Osteoblast (primary cell): ENCODE data around the gene SHFL. TPM values are rescaled to one million over a fixed set of nuclear protein-coding genes. Genes with fewer than 3 reads are reported as not detected.

Experiments used
- DNase-seq: peaks from one replicate; pipeline ENCODE4 v3.0.0; 2011; ENCODE audit warnings: low spot score, mixed read lengths; ENCODE audit not compliant: insufficient read length; ENCODE audit errors: missing footprints
- H2AFZ ChIP-seq: 2 replicates; pipeline ENCODE4 v1.6.0; 2011; ENCODE audit warnings: mild to moderate bottlenecking, low read length
- H3K27ac ChIP-seq: 2 replicates; pipeline ENCODE4 v1.5.1; 2011; ENCODE audit warnings: mild to moderate bottlenecking, low read depth, low read length, moderate library complexity
- H3K27me3 ChIP-seq: 2 replicates; pipeline ENCODE4 v1.6.0; 2012; ENCODE audit warnings: mild to moderate bottlenecking, control low read depth, inconsistent platforms, low read length, moderate library complexity; ENCODE audit not compliant: insufficient read depth
- H3K36me3 ChIP-seq: 2 replicates; pipeline ENCODE4 v1.5.1; 2011; ENCODE audit warnings: mild to moderate bottlenecking, low read length, control low read depth, moderate library complexity; ENCODE audit not compliant: insufficient read depth
- H3K4me1 ChIP-seq: 2 replicates; pipeline ENCODE4 v1.5.1; 2011; ENCODE audit warnings: mild to moderate bottlenecking, low read length, control low read depth, moderate library complexity; ENCODE audit not compliant: insufficient read depth
- H3K4me2 ChIP-seq: 2 replicates; pipeline ENCODE4 v1.6.0; 2011; ENCODE audit warnings: mild to moderate bottlenecking, low read length; ENCODE audit not compliant: insufficient read depth
- H3K4me3 ChIP-seq: fragments of 200-600 bp; sonication (generic); 3 replicates; pipeline ENCODE4 v1.5.1; 2012; ENCODE audit warnings: mild to moderate bottlenecking, low read length, inconsistent platforms; ENCODE audit not compliant: insufficient read depth
- H3K79me2 ChIP-seq: 2 replicates; pipeline ENCODE4 v1.6.0; 2012; ENCODE audit warnings: mild to moderate bottlenecking, low read length, control low read depth, inconsistent platforms; ENCODE audit not compliant: insufficient read depth
- H3K9me3 ChIP-seq: 2 replicates; pipeline ENCODE4 v1.5.1; 2011; ENCODE audit warnings: low read depth, low read length, control low read depth
- H4K20me1 ChIP-seq: 2 replicates; pipeline ENCODE4 v1.6.0; 2012; ENCODE audit warnings: mild to moderate bottlenecking, low read length, control low read depth; ENCODE audit not compliant: insufficient read depth
- total RNA-seq: library from RNA; depleted of rRNA; stranded (reverse); fragments of >200 nt; gene quantifications from 2 replicates; pipeline ENCODE4 v1.2.3, GENCODE V29; 2012
- TF ChIP-seq, protein P1 (sequence below): IDR thresholded peaks from 2 replicates; pipeline ENCODE4 v1.5.1; 2011; ENCODE audit warnings: mild to moderate bottlenecking, low read depth, low read length, moderate library complexity; ENCODE audit errors: extremely low read depth

The SHFL gene
- total RNA-seq, 1 donor, result 22.4 TPM

DNA sequence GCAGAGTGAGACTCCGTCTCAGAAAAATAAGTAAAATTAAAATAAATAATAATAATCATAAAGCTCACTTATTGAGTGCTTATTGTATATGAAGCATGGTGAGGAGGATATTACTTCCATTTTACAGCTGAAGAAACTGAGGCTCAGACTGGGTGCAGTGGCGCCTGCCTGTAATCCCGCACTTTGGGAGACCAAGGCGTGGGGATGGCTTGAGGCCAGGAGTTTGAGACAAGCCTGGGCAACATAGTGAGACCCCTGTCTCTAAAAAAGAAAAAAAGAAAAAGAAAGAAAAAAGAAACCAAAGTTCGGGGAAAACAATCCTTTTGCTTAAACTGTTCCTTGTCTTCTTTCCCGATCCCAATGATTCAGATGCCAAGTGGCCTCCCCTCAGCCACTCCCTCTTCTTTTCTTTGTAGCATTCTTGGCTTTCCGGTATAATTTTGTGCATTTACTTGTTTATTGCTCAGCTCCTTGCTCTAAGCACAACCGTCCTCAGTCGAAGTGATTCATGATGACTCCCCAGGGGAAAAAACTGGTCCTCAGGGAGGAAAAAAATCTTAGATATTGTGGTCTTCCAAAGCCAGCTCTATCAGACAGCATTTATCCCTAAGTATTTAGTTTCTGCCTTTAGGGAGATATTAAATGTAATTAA lies 34.5 kb downstream of the SHFL start:
- Histone ChIP-seq H3K27ac (peak overlapping the region; percentile 56), H3K4me2 (peak overlapping the region; percentile 73), H3K9me3 (no peaks in the 10 kb centered on the region), H2AFZ (peak overlapping the region; percentile 7), H3K36me3 (peaks cover 29% of the 10 kb centered on the region), H3K4me1 (peaks cover 26% of the 10 kb centered on the region), H3K27me3 (no peaks in the 10 kb centered on the region), H4K20me1 (peaks cover 11% of the 10 kb centered on the region), H3K79me2 (peaks cover 27% of the 10 kb centered on the region), H3K4me3 (peak overlapping the region; percentile 47)
- peak; percentile 90 for DNase-seq
- TF ChIP-seq, protein P1, sequence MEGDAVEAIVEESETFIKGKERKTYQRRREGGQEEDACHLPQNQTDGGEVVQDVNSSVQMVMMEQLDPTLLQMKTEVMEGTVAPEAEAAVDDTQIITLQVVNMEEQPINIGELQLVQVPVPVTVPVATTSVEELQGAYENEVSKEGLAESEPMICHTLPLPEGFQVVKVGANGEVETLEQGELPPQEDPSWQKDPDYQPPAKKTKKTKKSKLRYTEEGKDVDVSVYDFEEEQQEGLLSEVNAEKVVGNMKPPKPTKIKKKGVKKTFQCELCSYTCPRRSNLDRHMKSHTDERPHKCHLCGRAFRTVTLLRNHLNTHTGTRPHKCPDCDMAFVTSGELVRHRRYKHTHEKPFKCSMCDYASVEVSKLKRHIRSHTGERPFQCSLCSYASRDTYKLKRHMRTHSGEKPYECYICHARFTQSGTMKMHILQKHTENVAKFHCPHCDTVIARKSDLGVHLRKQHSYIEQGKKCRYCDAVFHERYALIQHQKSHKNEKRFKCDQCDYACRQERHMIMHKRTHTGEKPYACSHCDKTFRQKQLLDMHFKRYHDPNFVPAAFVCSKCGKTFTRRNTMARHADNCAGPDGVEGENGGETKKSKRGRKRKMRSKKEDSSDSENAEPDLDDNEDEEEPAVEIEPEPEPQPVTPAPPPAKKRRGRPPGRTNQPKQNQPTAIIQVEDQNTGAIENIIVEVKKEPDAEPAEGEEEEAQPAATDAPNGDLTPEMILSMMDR, result no peak

DNA sequence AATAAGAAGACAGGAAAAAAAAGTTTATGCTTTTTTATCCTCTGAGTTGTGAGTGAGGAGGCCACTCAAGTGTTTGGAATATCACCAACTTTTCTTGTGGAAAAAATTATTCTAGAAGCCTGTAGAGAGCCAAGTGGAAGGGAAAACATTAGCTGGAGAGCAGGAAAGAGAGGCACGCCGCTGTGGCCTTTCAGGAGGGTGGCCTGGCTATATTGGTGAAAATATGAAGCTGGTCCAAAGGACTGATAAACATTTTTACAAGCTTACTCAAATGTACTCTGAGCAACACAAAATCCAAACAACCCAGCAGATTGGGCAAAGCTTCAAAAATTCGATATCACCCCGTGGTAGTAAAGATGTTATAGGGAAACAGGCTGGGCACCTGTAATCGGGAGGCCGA lies 35.9 kb downstream of the SHFL start:
- Histone ChIP-seq H3K4me2 (peak overlapping the region; percentile 44), H3K27ac (peak overlapping the region; percentile 40), H4K20me1 (peaks cover 11% of the 10 kb centered on the region), H3K27me3 (no peaks in the 10 kb centered on the region), H3K4me3 (no peak overlapping the region), H3K79me2 (peaks cover 22% of the 10 kb centered on the region), H3K36me3 (peaks cover 15% of the 10 kb centered on the region), H3K4me1 (peaks cover 26% of the 10 kb centered on the region), H2AFZ (no peak overlapping the region), H3K9me3 (no peaks in the 10 kb centered on the region)
- DNase-seq, result peak; percentile 78
- TF ChIP-seq, protein P1, result no peak

DNA sequence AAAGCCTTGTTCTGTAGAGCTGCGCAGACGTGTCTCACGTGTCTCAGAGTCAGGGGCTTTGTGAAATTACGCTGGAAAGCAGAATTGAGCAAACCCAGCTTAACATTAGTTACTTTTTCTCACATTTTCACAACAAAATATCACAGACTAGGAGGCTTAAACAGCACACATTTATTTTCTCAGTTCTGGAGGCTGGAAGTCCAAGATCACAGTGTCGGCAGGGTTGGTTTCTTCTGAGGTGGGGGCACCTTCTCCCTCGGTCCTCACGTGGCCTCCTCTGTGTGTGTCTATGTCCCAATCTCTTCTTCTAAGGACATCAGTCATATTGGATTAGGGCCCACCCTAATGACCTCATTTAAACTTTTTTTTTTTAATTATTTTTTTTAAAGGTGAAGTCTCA lies 38.3 kb downstream of the SHFL start:
- Histone ChIP-seq H3K4me3 (no peak overlapping the region), H4K20me1 (no peaks in the 10 kb centered on the region), H3K36me3 (peaks cover 12% of the 10 kb centered on the region)

DNA sequence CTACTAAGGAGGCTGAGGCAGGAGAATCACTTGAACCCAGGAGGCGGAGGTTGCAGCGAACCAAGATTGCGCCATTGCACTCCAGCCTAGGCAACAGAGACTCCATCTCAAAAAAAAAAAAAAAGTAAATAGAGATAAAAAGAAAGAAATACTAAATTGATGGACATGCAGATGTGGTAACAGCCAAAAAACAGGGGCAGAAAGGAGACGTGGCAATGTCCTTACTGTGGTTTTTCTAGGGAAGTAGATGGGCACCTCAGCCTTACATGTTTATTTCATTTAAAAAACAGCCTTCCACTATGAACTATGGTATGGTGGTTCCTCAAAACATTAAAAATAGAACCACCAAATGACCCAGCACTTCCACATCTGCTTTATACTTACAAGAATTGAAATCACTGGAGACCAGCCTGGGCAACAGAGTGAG lies 40.1 kb downstream of the SHFL start:
- no peak overlapping the region for H2AFZ ChIP-seq
- H4K20me1 ChIP-seq, result no peaks in the 10 kb centered on the region
- H3K4me3 ChIP-seq, result no peak overlapping the region
- TF ChIP-seq, protein P1, result no peak
- peaks cover 23% of the 10 kb centered on the region for H3K36me3 ChIP-seq
- H3K9me3 ChIP-seq, result no peaks in the 10 kb centered on the region
- no peak overlapping the region for H3K27ac ChIP-seq
- H3K4me1 ChIP-seq, result peaks cover 12% of the 10 kb centered on the region
- no peak overlapping the region for H3K4me2 ChIP-seq
- H3K27me3 ChIP-seq, result no peaks in the 10 kb centered on the region
- H3K79me2 ChIP-seq, result no peaks in the 10 kb centered on the region
- no peak for DNase-seq

More for the DNA sequence above, 38.3 kb downstream of the SHFL start:
- Histone ChIP-seq H3K79me2 (peaks cover 3% of the 10 kb centered on the region), H3K4me2 (no peak overlapping the region), H3K4me1 (peaks cover 17% of the 10 kb centered on the region), H3K27me3 (no peaks in the 10 kb centered on the region), H3K9me3 (no peaks in the 10 kb centered on the region), H3K27ac (no peak overlapping the region), H2AFZ (no peak overlapping the region)
- DNase-seq, result peak; percentile 4
- TF ChIP-seq, protein P1, result no peak
